HG03565 (cell line): Measurements from ENCODE around the gene ZCCHC3.
"Not testable (repeated sequence)": the region's sequence is repeated elsewhere in the genome, so short reads cannot be mapped to it uniquely, and the experiment has no call there.

ENCODE experiments used
- ATAC-seq: cut with Tn5 transposase; IDR thresholded peaks from one replicate; pipeline ENCODE4 v1.9.1; 2021; ENCODE audit warnings: mild to moderate bottlenecking, moderate library complexity; ENCODE audit not compliant: unreplicated experiment

Gene ZCCHC3

DNA sequence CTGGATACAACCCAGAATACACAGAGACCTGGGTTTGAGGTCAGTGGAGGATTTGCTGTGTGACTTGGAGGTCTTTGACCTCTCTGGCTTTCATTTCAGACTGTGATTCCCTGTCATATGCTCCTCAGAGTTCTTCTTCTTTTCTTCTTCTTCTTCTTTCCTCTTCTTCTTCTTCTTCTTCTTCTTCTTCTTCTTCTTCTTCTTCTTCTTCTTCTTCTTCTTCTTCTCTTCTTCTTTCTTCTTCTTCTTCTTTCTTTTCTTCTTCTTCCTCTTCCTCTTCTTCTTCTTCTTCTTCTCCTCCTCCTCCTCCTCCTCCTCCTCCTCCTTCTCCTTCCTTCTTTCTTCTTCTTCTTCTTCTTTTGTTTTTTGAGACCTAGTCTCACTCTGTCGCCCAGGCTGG is 38.7 kb downstream of the ZCCHC3 start:
- ATAC-seq = not testable (repeated sequence)

DNA sequence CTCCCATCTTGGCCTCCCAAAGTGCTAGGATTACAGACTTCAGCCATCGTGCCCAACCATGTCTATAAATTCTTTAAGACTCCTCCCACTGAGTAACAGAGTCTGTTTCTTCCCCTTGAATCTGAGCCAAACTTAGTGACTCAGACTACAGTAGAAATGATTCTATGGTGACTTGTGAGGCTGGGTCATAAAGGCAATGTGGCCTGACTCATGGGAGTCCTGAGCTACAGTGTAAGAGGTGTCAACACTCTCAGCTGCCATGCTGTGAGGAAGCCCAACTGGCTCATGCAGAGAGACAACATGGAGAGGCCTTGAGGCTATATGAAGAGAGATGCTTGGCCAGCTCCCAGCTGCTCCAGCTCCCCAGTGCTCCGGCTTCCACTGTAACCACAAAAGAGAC is 44.3 kb downstream of the ZCCHC3 start:
- no peak for ATAC-seq

DNA sequence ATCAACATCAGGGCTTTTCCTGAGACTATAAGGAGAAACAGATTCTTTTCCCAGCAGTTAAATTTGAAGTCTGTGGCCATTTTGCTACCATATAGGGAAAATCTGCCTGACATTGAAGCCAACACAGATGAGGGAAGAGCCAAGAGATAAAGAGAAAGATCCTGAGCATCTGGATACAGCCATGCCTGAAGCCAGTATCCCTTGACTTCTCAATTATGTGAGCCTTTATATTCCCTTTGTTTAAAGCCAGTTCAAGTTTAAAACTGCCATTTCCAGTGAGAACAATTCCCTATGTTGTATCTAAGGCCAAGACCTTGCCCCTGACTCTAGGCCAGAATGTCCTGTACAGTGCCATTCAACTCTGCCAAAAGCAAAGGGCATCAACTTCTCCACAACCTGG is 45.7 kb downstream of the ZCCHC3 start:
- ATAC-seq = no peak

DNA sequence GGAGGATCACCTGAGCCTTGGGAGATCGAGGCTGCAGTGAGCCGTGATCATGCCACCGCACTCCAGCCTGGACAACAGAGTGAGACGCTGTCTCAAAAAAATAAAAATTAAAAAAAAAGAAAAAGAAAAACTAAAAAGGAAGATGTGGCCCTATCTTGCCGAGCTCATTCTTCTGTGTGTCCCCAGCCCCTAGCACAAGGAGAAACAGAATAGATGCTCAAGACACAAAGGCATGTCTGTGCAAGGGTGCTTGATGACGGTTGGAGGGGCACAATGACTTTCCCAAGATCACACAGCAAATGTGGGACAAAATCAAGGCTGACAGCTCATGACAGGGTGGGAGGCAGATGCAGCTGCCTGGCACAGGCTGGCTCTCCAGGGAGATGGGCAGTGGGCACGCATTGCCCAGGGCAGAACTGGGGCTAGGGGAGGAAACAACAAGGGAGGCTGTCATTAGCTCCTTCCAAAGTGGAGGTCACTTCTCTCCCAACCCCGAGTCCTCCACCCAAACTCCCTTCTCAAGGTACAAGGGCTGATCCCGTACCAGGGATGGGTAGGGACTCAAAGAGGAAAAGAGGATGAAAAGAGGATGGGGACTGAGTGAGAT is 48.8 kb downstream of the ZCCHC3 start:
- ATAC-seq = no peak

DNA sequence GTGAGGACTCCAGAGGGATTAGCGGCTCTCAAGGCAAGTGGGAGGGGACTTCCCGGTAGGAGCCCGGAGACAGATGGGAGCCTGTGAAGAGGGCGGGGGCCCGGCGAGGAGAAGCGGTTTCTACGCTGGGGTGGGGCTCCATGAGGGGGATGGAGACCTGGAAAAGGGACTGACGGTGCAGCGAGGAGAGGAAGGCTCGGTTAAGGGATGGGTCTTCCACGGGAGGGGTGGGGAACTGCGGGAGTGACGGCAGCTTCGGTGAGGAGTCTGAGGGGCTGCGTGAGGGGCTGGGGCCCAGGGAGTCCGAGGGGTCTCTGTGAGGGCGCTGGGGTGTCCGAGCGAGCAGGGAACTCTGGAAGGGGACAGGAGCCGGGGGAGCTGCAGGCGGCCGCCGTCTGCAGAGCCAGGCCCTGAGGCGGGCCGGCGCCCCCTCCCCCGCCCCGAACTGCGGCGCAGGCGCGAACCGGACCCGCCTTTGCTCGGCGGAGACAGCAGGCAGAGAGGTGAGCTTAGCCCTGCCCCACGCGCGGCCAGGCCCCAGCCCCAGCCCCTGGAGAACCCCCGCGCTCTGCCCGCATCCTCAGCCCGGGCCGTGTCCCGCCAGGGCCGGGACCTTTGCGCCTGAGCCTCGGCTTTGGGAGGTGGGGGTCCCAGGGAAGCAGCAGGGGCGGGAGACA is 49.4 kb downstream of the ZCCHC3 start, which contains the start of gene NRSN2:
TSS of gene NRSN2 (plus strand) at position 472 of the 677 bp plus-strand sequence. CDS start 2,533 bp downstream, outside the sequence.
- ATAC-seq = no peak

DNA sequence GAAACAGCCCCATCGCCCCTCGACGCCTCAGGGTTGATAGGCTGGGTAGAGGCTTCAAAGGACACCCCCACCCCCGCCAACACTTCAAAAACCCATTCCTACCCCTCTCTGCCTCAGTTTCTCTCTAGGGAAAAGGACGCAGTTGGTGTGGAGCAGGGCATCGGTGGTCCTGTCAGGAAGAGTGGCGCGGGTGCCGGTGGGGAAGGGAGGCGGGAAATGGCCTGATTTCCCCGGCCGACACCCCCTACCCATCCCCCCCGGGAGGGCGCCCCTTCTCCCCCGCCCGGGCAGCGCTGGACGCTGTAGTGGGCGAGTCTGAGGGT is 49.9 kb downstream of the ZCCHC3 start:
- no peak for ATAC-seq

DNA sequence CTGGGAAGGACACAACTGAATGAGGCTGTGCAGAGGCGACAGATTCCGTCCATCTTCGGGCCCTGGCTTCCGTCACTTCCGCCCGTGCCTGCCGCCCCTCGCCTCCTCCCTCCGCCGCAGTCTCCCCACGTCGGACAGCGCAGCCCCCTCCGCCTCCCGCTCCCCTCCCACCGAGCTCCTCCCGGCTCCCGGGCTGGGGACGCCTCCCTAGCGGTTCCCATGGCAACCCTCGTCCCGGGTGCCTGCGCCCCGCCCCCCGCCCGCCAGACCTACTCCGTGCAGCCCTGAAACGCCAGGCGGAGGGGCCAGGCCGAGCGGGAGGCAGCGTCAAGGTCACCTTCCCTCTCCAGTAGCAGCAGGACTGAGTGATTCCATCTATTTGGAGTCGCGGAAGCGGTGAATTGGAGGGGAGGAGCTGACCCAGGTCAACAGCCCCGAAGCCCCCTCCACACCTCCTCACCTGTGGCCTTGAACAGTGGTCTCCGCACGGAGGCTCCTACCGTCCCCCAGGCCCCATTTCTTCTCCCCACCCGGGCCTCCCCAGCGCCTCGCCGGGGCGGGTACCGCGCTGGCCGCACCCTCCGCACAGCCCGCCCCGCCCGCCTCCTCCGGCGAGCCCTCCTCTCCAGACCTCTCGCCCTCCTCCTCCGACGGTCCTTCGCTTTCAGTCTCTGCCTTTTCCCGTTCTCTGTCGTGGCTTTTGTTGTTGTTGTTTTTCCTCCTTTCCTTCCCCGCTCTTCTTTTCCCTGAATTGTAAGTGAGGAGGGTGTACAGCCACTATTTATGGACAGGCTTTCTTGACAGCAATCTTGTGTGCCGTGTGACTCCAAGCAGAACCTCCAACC is 50.5 kb downstream of the ZCCHC3 start:
- ATAC-seq = peak; percentile 69

DNA sequence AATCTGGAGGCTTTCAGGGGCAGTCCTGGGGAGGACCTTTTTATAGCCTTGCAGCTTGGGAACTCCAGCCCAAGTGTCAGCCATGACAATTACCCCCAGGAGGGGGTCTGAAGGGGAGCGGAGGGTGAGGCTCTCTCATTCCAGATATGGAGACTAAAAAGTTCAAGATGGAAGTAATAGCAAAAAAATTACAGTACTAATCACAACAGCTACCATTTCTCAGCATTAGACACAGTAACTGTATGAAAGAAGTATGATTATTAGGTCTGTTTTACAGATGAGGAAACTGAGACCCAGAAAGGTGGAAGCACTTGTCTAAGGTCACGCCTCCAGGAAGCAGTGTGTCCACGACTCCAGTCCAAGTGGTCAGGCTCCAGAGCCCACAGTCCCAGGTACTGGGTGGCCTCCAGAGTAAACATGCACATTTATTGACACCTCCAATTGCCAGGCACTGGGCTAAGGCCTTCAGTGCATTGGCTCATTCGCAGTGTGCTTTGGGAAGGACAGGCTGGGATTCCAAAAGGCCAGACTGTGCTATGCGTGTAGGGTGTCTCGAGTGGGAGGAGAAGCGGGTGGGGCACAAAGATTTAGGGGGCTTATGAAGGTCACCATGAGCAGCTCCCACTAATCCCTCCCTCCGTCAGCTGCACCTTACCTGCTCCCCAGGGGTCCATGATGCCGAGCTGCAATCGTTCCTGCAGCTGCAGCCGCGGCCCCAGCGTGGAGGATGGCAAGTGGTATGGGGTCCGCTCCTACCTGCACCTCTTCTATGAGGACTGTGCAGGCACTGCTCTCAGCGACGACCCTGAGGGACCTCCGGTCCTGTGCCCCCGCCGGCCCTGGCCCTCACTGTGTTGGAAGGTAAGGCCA is 51.8 kb downstream of the ZCCHC3 start:
- no peak for ATAC-seq
